ENCODE measurements around the gene ZNF420. TPM values are rescaled to one million over a fixed set of nuclear protein-coding genes. Genes with fewer than 3 reads are reported as not detected.
"Not testable (repeated sequence)": the region's sequence is repeated elsewhere in the genome, so short reads cannot be mapped to it uniquely, and the experiment has no call there.

Gene ZNF420
- total RNA-seq, 1 experiment from 2014 or later: 14.8 TPM

DNA sequence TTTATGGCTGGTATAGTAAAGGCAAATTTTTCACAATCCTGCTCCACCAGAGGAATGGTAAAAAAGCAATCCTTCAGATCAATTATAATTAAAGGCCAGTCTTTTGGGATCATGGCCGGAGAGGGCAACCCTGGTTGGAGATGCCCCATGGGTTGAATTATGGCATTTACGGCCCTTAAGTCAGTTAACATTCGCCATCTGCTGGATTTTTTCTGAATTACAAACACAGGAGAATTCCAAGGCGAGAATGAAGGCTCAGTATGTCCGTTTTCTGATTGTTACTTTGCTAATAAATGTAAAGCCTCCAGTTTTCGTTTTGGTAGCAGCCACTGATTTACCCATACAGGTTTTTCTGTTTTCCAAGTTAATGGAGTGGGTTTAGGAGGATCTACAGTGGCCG lies 33.5 kb downstream of the ZNF420 start:
- H3K79me2 ChIP-seq (ENCODE audit: low read length): not testable (repeated sequence)
- H3K9me3 ChIP-seq (ENCODE audit: low read length): peaks cover 27% of the 10 kb centered on the region

DNA sequence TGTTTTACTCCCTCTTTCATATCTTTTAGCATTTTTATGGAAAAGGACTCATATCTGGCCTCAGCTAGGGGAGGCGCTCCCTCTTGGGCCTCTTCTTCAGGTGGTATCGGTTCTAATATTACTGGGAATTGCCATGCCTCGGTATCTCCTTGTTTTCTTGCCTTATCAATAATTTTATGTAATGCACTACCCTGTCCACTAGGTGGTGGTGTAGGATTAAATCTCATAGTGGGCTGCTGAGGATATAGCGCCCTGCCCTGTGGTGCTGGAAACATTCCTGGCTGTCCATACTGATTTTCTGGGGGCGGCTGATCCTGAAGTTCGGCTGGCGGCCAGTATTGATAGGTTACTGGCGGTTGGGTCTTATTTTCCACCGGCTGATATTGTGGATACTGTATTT lies 35.8 kb downstream of the ZNF420 start:
- peaks cover 43% of the 10 kb centered on the region for H3K36me3 ChIP-seq (ENCODE audit: insufficient read depth, low read length)
- H3K4me2 ChIP-seq (ENCODE audit: low read depth, low read length, poor library complexity, severe bottlenecking): no peak overlapping the region
- DNase-seq: no peak
- no peaks in the 10 kb centered on the region for H4K20me1 ChIP-seq (ENCODE audit: insufficient read depth, low read depth, low read length)
- H3K9me2 ChIP-seq (replicated peaks; ENCODE audit: insufficient read depth, low read length): no peaks in the 10 kb centered on the region
- H2AFZ ChIP-seq (ENCODE audit: low read length): no peak overlapping the region
- H3K4me1 ChIP-seq (ENCODE audit: low read length): no peaks in the 10 kb centered on the region
- H3K27ac ChIP-seq (ENCODE audit: low read length): no peak overlapping the region
- no peaks in the 10 kb centered on the region for H3K27me3 ChIP-seq (ENCODE audit: low read length)
- no peak overlapping the region for H3K9ac ChIP-seq (ENCODE audit: low read length)
- peaks cover 27% of the 10 kb centered on the region for H3K9me3 ChIP-seq (ENCODE audit: low read length)
- H3K79me2 ChIP-seq (ENCODE audit: low read length): no peaks in the 10 kb centered on the region
- no peak overlapping the region for H3K4me3 ChIP-seq (ENCODE audit: low read length)

More for the DNA sequence above, 33.5 kb downstream of the ZNF420 start:
- DNase-seq: peak; percentile 66
- not testable (repeated sequence) for H3K9me2 ChIP-seq (replicated peaks; ENCODE audit: insufficient read depth, low read length); H2AFZ ChIP-seq (ENCODE audit: low read length); H4K20me1 ChIP-seq (ENCODE audit: insufficient read depth, low read depth, low read length); H3K4me2 ChIP-seq (ENCODE audit: low read depth, low read length, poor library complexity, severe bottlenecking); H3K27me3 ChIP-seq (ENCODE audit: low read length); H3K27ac ChIP-seq (ENCODE audit: low read length); H3K4me1 ChIP-seq (ENCODE audit: low read length); H3K9ac ChIP-seq (ENCODE audit: low read length); H3K4me3 ChIP-seq (ENCODE audit: low read length)
- H3K36me3 ChIP-seq (ENCODE audit: insufficient read depth, low read length): peaks cover 51% of the 10 kb centered on the region

DNA sequence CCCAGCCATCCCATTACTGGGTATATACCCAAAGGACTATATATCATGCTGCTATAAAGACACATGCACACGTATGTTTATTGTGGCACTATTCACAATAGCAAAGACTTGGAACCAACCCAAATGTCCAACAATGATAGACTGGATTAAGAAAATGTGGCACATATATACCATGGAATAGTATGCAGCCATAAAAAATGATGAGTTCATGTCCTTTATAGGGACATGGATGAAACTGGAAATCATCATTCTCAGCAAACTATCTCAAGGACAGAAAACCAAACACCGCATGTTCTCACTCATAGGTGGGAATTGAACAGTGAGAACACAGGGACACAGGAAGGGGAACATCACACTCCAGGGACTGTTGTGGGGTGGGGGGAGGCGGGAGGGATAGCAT lies 43.9 kb downstream of the ZNF420 start:
- not testable (repeated sequence) for H3K79me2 ChIP-seq (ENCODE audit: low read length); H3K4me2 ChIP-seq (ENCODE audit: low read depth, low read length, poor library complexity, severe bottlenecking); H3K27ac ChIP-seq (ENCODE audit: low read length); H3K27me3 ChIP-seq (ENCODE audit: low read length); H2AFZ ChIP-seq (ENCODE audit: low read length); H3K9ac ChIP-seq (ENCODE audit: low read length); H3K9me2 ChIP-seq (replicated peaks; ENCODE audit: insufficient read depth, low read length); H3K36me3 ChIP-seq (ENCODE audit: insufficient read depth, low read length); DNase-seq; H3K4me3 ChIP-seq (ENCODE audit: low read length); H3K4me1 ChIP-seq (ENCODE audit: low read length); H4K20me1 ChIP-seq (ENCODE audit: insufficient read depth, low read depth, low read length)
- H3K9me3 ChIP-seq (ENCODE audit: low read length): peaks cover 25% of the 10 kb centered on the region

DNA sequence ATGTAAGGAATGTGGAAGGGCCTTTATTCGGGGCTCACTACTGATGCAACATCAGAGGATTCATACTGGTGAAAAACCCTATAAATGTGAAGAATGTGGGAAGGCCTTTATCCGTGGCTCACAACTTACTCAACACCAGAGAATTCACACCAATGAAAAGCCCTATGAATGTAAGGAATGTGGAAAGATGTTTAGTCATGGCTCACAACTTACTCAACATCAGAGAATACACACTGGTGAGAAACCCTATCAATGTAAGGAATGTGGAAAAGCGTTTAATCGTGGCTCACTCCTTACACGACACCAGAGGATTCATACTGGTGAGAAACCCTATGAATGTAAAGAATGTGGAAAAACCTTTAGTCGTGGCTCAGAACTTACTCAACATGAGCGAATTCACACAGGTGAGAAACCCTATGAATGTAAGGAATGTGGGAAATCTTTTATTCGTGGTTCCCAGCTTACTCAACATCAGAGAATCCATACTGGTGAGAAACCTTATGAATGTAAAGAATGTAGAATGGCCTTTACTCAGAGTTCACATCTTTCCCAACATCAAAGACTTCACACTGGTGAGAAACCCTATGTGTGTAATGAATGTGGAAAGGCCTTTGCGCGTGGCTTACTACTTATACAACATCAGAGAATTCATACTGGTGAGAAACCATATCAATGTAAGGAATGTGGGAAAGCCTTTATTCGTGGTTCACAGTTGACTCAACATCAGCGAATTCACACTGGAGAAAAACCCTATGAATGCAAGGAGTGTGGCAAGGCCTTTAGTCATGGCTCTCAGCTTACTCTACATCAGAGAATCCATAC lies 50.0 kb downstream of the ZNF420 start:
- Histone ChIP-seq H3K9me2 (replicated peaks; ENCODE audit: insufficient read depth, low read length) (no peaks in the 10 kb centered on the region), H3K4me3 (ENCODE audit: low read length) (no peak overlapping the region), H3K9ac (ENCODE audit: low read length) (no peak overlapping the region), H3K36me3 (ENCODE audit: insufficient read depth, low read length) (peaks cover 28% of the 10 kb centered on the region), H4K20me1 (ENCODE audit: insufficient read depth, low read depth, low read length) (no peaks in the 10 kb centered on the region), H3K79me2 (ENCODE audit: low read length) (no peaks in the 10 kb centered on the region), H3K27me3 (ENCODE audit: low read length) (no peaks in the 10 kb centered on the region), H3K4me1 (ENCODE audit: low read length) (no peaks in the 10 kb centered on the region), H3K27ac (ENCODE audit: low read length) (no peak overlapping the region), H3K9me3 (ENCODE audit: low read length) (peaks cover 73% of the 10 kb centered on the region), H2AFZ (ENCODE audit: low read length) (no peak overlapping the region), H3K4me2 (ENCODE audit: low read depth, low read length, poor library complexity, severe bottlenecking) (no peak overlapping the region)
- no peak for DNase-seq

DNA sequence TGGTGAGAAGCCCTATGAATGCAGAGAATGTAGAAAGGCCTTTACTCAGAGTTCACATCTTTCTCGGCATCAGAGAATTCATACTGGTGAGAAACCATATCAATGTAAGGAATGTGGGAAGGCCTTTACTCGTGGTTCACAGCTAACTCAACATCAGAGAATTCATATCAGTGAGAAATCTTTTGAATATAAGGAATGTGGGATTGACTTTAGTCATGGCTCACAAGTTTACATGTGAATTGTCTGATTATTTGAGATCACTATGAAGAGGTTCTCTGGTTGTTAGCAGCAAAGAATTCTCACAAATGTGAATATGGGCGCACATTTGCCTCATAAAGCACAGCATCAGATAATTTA lies 50.6 kb downstream of the ZNF420 start:
- H3K9me3 ChIP-seq (ENCODE audit: low read length): peaks cover 78% of the 10 kb centered on the region
- H3K4me2 ChIP-seq (ENCODE audit: low read depth, low read length, poor library complexity, severe bottlenecking): no peak overlapping the region
- DNase-seq: no peak
- no peak overlapping the region for H3K4me3 ChIP-seq (ENCODE audit: low read length)
- H3K4me1 ChIP-seq (ENCODE audit: low read length): no peaks in the 10 kb centered on the region
- H4K20me1 ChIP-seq (ENCODE audit: insufficient read depth, low read depth, low read length): no peaks in the 10 kb centered on the region
- no peaks in the 10 kb centered on the region for H3K79me2 ChIP-seq (ENCODE audit: low read length)
- no peaks in the 10 kb centered on the region for H3K9me2 ChIP-seq (replicated peaks; ENCODE audit: insufficient read depth, low read length)
- no peak overlapping the region for H2AFZ ChIP-seq (ENCODE audit: low read length)
- H3K36me3 ChIP-seq (ENCODE audit: insufficient read depth, low read length): peaks cover 28% of the 10 kb centered on the region
- no peak overlapping the region for H3K27ac ChIP-seq (ENCODE audit: low read length)
- no peaks in the 10 kb centered on the region for H3K27me3 ChIP-seq (ENCODE audit: low read length)
- no peak overlapping the region for H3K9ac ChIP-seq (ENCODE audit: low read length)

DNA sequence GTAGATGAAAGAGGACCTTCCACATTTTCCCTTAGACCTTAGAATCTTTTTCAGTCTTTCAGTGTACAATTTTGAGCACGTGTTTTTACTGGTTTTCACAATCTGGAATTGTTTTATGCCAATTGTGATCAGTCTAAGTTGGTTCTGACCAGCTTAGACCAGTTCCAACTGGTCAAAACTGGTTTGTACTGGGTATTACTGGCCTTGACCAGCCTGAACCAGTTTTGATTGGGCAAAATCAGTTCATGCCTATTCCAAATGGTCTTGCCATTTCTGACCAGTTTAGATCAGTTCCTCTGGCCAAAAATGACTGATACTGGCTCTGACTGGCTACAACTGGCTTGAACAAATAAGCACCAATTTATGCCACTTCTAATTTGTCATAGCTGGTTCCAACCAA lies 57.9 kb downstream of the ZNF420 start:
- Histone ChIP-seq H3K4me1 (ENCODE audit: low read length) (no peaks in the 10 kb centered on the region), H3K9ac (ENCODE audit: low read length) (no peak overlapping the region), H3K9me2 (replicated peaks; ENCODE audit: insufficient read depth, low read length) (no peaks in the 10 kb centered on the region), H3K4me2 (ENCODE audit: low read depth, low read length, poor library complexity, severe bottlenecking) (no peak overlapping the region), H2AFZ (ENCODE audit: low read length) (no peak overlapping the region), H3K79me2 (ENCODE audit: low read length) (no peaks in the 10 kb centered on the region), H3K4me3 (ENCODE audit: low read length) (no peak overlapping the region), H4K20me1 (ENCODE audit: insufficient read depth, low read depth, low read length) (no peaks in the 10 kb centered on the region), H3K27ac (ENCODE audit: low read length) (no peak overlapping the region), H3K36me3 (ENCODE audit: insufficient read depth, low read length) (no peaks in the 10 kb centered on the region), H3K9me3 (ENCODE audit: low read length) (peaks cover 51% of the 10 kb centered on the region), H3K27me3 (ENCODE audit: low read length) (no peaks in the 10 kb centered on the region)
- DNase-seq: no peak

DNA sequence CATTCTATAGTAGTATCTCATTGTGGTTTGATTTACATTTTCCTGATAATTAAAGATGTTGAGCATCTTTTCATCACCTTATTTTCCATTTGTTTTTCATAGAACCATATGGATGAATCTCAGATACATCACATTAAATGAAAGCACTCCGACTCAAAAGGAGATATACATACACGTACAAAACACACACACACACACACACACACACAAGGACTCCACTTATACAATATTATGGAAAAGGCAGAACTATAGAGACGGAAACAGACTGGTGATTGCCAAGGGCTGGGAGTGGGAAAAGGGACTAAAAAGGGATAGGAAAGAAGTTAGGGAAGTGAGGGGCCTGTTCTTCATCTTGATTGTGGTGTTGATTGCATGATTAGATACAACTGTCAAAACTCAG lies 70.0 kb downstream of the ZNF420 start:
- Histone ChIP-seq H3K27me3 (ENCODE audit: low read length) (no peaks in the 10 kb centered on the region), H2AFZ (ENCODE audit: low read length) (no peak overlapping the region), H3K36me3 (ENCODE audit: insufficient read depth, low read length) (peaks cover 3% of the 10 kb centered on the region; the same call in 1 of the 2 replicates), H3K79me2 (ENCODE audit: low read length) (no peaks in the 10 kb centered on the region), H3K4me1 (ENCODE audit: low read length) (no peaks in the 10 kb centered on the region), H3K4me3 (ENCODE audit: low read length) (no peak overlapping the region), H3K27ac (ENCODE audit: low read length) (no peak overlapping the region), H3K9me2 (replicated peaks; ENCODE audit: insufficient read depth, low read length) (no peaks in the 10 kb centered on the region), H3K9ac (ENCODE audit: low read length) (no peak overlapping the region), H3K9me3 (ENCODE audit: low read length) (peaks cover 47% of the 10 kb centered on the region), H3K4me2 (ENCODE audit: low read depth, low read length, poor library complexity, severe bottlenecking) (no peak overlapping the region), H4K20me1 (ENCODE audit: insufficient read depth, low read depth, low read length) (no peaks in the 10 kb centered on the region)
- DNase-seq: no peak

DNA sequence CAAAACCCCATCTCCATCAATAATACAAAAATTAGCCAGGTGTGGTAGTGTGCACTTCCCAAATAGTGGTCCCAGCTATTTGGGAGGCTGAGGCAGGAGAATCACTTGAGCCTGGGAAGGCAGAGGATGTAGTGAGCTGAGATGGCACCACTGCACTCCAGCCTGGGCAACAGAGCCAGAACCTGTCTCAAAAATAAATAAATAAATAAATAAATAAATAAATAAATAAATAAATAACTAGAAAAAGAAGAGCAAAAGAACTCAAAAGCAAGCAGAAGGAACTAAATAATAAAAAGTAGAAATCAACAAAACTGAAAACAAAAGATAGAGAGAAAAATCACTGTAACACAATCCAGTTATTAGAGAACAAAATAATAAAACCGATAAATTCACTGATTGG lies 81.9 kb downstream of the ZNF420 start:
- no peak overlapping the region for H3K4me2 ChIP-seq (ENCODE audit: low read depth, low read length, poor library complexity, severe bottlenecking)
- DNase-seq: no peak
- H3K36me3 ChIP-seq (ENCODE audit: insufficient read depth, low read length): peaks cover 6% of the 10 kb centered on the region; the same call in 1 of the 2 replicates
- H3K79me2 ChIP-seq (ENCODE audit: low read length): no peaks in the 10 kb centered on the region
- H3K27ac ChIP-seq (ENCODE audit: low read length): no peak overlapping the region
- no peaks in the 10 kb centered on the region for H3K4me1 ChIP-seq (ENCODE audit: low read length)
- no peaks in the 10 kb centered on the region for H3K27me3 ChIP-seq (ENCODE audit: low read length)
- H3K4me3 ChIP-seq (ENCODE audit: low read length): no peak overlapping the region
- H4K20me1 ChIP-seq (ENCODE audit: insufficient read depth, low read depth, low read length): no peaks in the 10 kb centered on the region
- H3K9me3 ChIP-seq (ENCODE audit: low read length): peaks cover 7% of the 10 kb centered on the region; the same call in 1 of the 2 replicates
- no peak overlapping the region for H2AFZ ChIP-seq (ENCODE audit: low read length)
- H3K9ac ChIP-seq (ENCODE audit: low read length): no peak overlapping the region
- H3K9me2 ChIP-seq (replicated peaks; ENCODE audit: insufficient read depth, low read length): no peaks in the 10 kb centered on the region
